ENCODE data around the gene PGA5. TPM values are rescaled to one million over a fixed set of nuclear protein-coding genes. Genes with fewer than 3 reads are reported as not detected.

PGA5 gene
- total and polyA plus RNA-seq, 10 of the 15 experiments (the other 5 are each of a cell fraction or from before 2014, with no cell fraction given): not detected

Other genes with a start within 250 kb of the PGA5 start
Only the 7 nearest of the 12 such genes appear.
- 7.4 and 8.6 TPM in 2 replicates for gene VPS37C, start 79.7 kb upstream of the PGA5 start, total RNA-seq (2014; rRNA removed)
- 4.1 and 4.8 TPM in 2 replicates for gene VPS37C, start 79.7 kb upstream of the PGA5 start, total RNA-seq (2014; rRNA removed; fragmentation: Illumina TruSeq; extraction: Trizol)
- gene VPS37C, start 79.7 kb upstream of the PGA5 start, total RNA-seq (2021): 15.6 and 16.5 TPM in 2 replicates
- gene VPS37C, start 79.7 kb upstream of the PGA5 start, polyA plus RNA-seq (2011; rRNA removed): 5.1 and 7.0 TPM in 2 replicates
- 2.2 and 5.0 TPM in 2 replicates for gene VPS37C, start 79.7 kb upstream of the PGA5 start, polyA plus RNA-seq (2014; fragmentation: Illumina TruSeq; extraction: Trizol)
- under 1 TPM; 0.39 to 0.88 TPM for gene VPS37C, start 79.7 kb upstream of the PGA5 start, polyA plus RNA-seq (2014; fragmentation: Nextera tagmentation; extraction: Ambion mirVana)
- gene VPS37C, start 79.7 kb upstream of the PGA5 start, polyA plus RNA-seq (2014; rRNA removed): 8.6 and 9.0 TPM in 2 replicates
- 1 to 10 TPM; 8.7 to 9.6 TPM for gene VPS37C, start 79.7 kb upstream of the PGA5 start, polyA plus RNA-seq (2016; fragmentation: Nextera tagmentation; extraction: Ambion mirVana)
- gene PGA3, start 37.7 kb upstream of the PGA5 start, total RNA-seq (2014; rRNA removed): not detected in 2 replicates
- gene PGA3, start 37.7 kb upstream of the PGA5 start, total RNA-seq (2014; rRNA removed; fragmentation: Illumina TruSeq; extraction: Trizol): not detected in 2 replicates
- gene PGA3, start 37.7 kb upstream of the PGA5 start, total RNA-seq (2021): not detected in 2 replicates
- not detected in 2 replicates for gene PGA3, start 37.7 kb upstream of the PGA5 start, polyA plus RNA-seq (2011; rRNA removed)
- not detected in 2 replicates for gene PGA3, start 37.7 kb upstream of the PGA5 start, polyA plus RNA-seq (2014; fragmentation: Illumina TruSeq; extraction: Trizol)
- gene PGA3, start 37.7 kb upstream of the PGA5 start, polyA plus RNA-seq (2014; fragmentation: Nextera tagmentation; extraction: Ambion mirVana): not detected
- not detected in 2 replicates for gene PGA3, start 37.7 kb upstream of the PGA5 start, polyA plus RNA-seq (2014; rRNA removed)
- not detected for gene PGA3, start 37.7 kb upstream of the PGA5 start, polyA plus RNA-seq (2016; fragmentation: Nextera tagmentation; extraction: Ambion mirVana)
- gene PGA4, start 18.8 kb upstream of the PGA5 start, total RNA-seq (2014; rRNA removed): not detected in 2 replicates
- gene PGA4, start 18.8 kb upstream of the PGA5 start, total RNA-seq (2014; rRNA removed; fragmentation: Illumina TruSeq; extraction: Trizol): not detected in 2 replicates
- gene PGA4, start 18.8 kb upstream of the PGA5 start, total RNA-seq (2021): not detected in 2 replicates
- gene PGA4, start 18.8 kb upstream of the PGA5 start, polyA plus RNA-seq (2011; rRNA removed): not detected in 2 replicates
- gene PGA4, start 18.8 kb upstream of the PGA5 start, polyA plus RNA-seq (2014; fragmentation: Illumina TruSeq; extraction: Trizol): not detected in 2 replicates
- not detected for gene PGA4, start 18.8 kb upstream of the PGA5 start, polyA plus RNA-seq (2014; fragmentation: Nextera tagmentation; extraction: Ambion mirVana)
- not detected in 2 replicates for gene PGA4, start 18.8 kb upstream of the PGA5 start, polyA plus RNA-seq (2014; rRNA removed)
- not detected for gene PGA4, start 18.8 kb upstream of the PGA5 start, polyA plus RNA-seq (2016; fragmentation: Nextera tagmentation; extraction: Ambion mirVana)
- 1.3 and 2.5 TPM in 2 replicates for gene VWCE, start 54.1 kb downstream of the PGA5 start, total RNA-seq (2014; rRNA removed)
- 1.0 TPM in 2 replicates for gene VWCE, start 54.1 kb downstream of the PGA5 start, total RNA-seq (2014; rRNA removed; fragmentation: Illumina TruSeq; extraction: Trizol)
- 2.7 and 4.0 TPM in 2 replicates for gene VWCE, start 54.1 kb downstream of the PGA5 start, total RNA-seq (2021)
- 1.2 and 2.1 TPM in 2 replicates for gene VWCE, start 54.1 kb downstream of the PGA5 start, polyA plus RNA-seq (2011; rRNA removed)
- gene VWCE, start 54.1 kb downstream of the PGA5 start, polyA plus RNA-seq (2014; fragmentation: Illumina TruSeq; extraction: Trizol): 0.62 and 2.4 TPM in 2 replicates
- gene VWCE, start 54.1 kb downstream of the PGA5 start, polyA plus RNA-seq (2014; fragmentation: Nextera tagmentation; extraction: Ambion mirVana): under 1 TPM; 0.10 to 0.29 TPM
- 3.2 and 4.0 TPM in 2 replicates for gene VWCE, start 54.1 kb downstream of the PGA5 start, polyA plus RNA-seq (2014; rRNA removed)
- gene VWCE, start 54.1 kb downstream of the PGA5 start, polyA plus RNA-seq (2016; fragmentation: Nextera tagmentation; extraction: Ambion mirVana): 1 to 10 TPM; 4.8 to 4.9 TPM
- 241 and 250 TPM in 2 replicates for gene DDB1, start 91.9 kb downstream of the PGA5 start, total RNA-seq (2014; rRNA removed)
- 197 and 199 TPM in 2 replicates for gene DDB1, start 91.9 kb downstream of the PGA5 start, total RNA-seq (2014; rRNA removed; fragmentation: Illumina TruSeq; extraction: Trizol)
- 271 and 272 TPM in 2 replicates for gene DDB1, start 91.9 kb downstream of the PGA5 start, total RNA-seq (2021)
- gene DDB1, start 91.9 kb downstream of the PGA5 start, polyA plus RNA-seq (2011; rRNA removed): 183 and 221 TPM in 2 replicates
- 160 and 203 TPM in 2 replicates for gene DDB1, start 91.9 kb downstream of the PGA5 start, polyA plus RNA-seq (2014; fragmentation: Illumina TruSeq; extraction: Trizol)
- gene DDB1, start 91.9 kb downstream of the PGA5 start, polyA plus RNA-seq (2014; fragmentation: Nextera tagmentation; extraction: Ambion mirVana): 100 to 1,000 TPM; 136 to 211 TPM
- 202 and 220 TPM in 2 replicates for gene DDB1, start 91.9 kb downstream of the PGA5 start, polyA plus RNA-seq (2014; rRNA removed)
- 100 to 1,000 TPM; 236 to 262 TPM for gene DDB1, start 91.9 kb downstream of the PGA5 start, polyA plus RNA-seq (2016; fragmentation: Nextera tagmentation; extraction: Ambion mirVana)
- gene TKFC, start 92.1 kb downstream of the PGA5 start, total RNA-seq (2014; rRNA removed): 58.2 and 69.7 TPM in 2 replicates
- 25.0 and 25.1 TPM in 2 replicates for gene TKFC, start 92.1 kb downstream of the PGA5 start, total RNA-seq (2014; rRNA removed; fragmentation: Illumina TruSeq; extraction: Trizol)
- gene TKFC, start 92.1 kb downstream of the PGA5 start, total RNA-seq (2021): 92.5 and 97.8 TPM in 2 replicates
- 22.4 and 48.3 TPM in 2 replicates for gene TKFC, start 92.1 kb downstream of the PGA5 start, polyA plus RNA-seq (2011; rRNA removed)
- gene TKFC, start 92.1 kb downstream of the PGA5 start, polyA plus RNA-seq (2014; fragmentation: Illumina TruSeq; extraction: Trizol): 11.3 and 39.9 TPM in 2 replicates
- 1 to 10 TPM; 2.4 to 5.5 TPM for gene TKFC, start 92.1 kb downstream of the PGA5 start, polyA plus RNA-seq (2014; fragmentation: Nextera tagmentation; extraction: Ambion mirVana)
- gene TKFC, start 92.1 kb downstream of the PGA5 start, polyA plus RNA-seq (2014; rRNA removed): 72.8 and 82.6 TPM in 2 replicates
- gene TKFC, start 92.1 kb downstream of the PGA5 start, polyA plus RNA-seq (2016; fragmentation: Nextera tagmentation; extraction: Ambion mirVana): 100 to 1,000 TPM; 103 to 113 TPM
- 77.2 and 84.6 TPM in 2 replicates for gene CYB561A3, start 120.7 kb downstream of the PGA5 start, total RNA-seq (2014; rRNA removed)
- 46.7 and 48.2 TPM in 2 replicates for gene CYB561A3, start 120.7 kb downstream of the PGA5 start, total RNA-seq (2014; rRNA removed; fragmentation: Illumina TruSeq; extraction: Trizol)
- 76.0 and 92.2 TPM in 2 replicates for gene CYB561A3, start 120.7 kb downstream of the PGA5 start, total RNA-seq (2021)
- gene CYB561A3, start 120.7 kb downstream of the PGA5 start, polyA plus RNA-seq (2011; rRNA removed): 26.7 and 44.9 TPM in 2 replicates
- 36.7 and 76.4 TPM in 2 replicates for gene CYB561A3, start 120.7 kb downstream of the PGA5 start, polyA plus RNA-seq (2014; fragmentation: Illumina TruSeq; extraction: Trizol)
- 10 to 100 TPM; 40.1 to 53.5 TPM for gene CYB561A3, start 120.7 kb downstream of the PGA5 start, polyA plus RNA-seq (2014; fragmentation: Nextera tagmentation; extraction: Ambion mirVana)
- gene CYB561A3, start 120.7 kb downstream of the PGA5 start, polyA plus RNA-seq (2014; rRNA removed): 72.4 and 81.2 TPM in 2 replicates
- gene CYB561A3, start 120.7 kb downstream of the PGA5 start, polyA plus RNA-seq (2016; fragmentation: Nextera tagmentation; extraction: Ambion mirVana): 100 to 1,000 TPM; 152 to 169 TPM